K562 (cell line): ENCODE measurements around the gene GTPBP6.

Experiments used
- LEF1 ChIP-seq: fragments of 450-650 bp; IDR thresholded peaks from 2 replicates; pipeline ENCODE4 v1.6.1; 2016; ENCODE audit warnings: mild to moderate bottlenecking
- NR1H2 ChIP-seq: sonication (generic); formaldehyde crosslinking; IDR thresholded peaks from 2 replicates; pipeline ENCODE4 v1.4.0; 2020; ENCODE audit warnings: mild to moderate bottlenecking, missing genetic modification reagents
- TF ChIP-seq, protein P1 (sequence below), 3 experiments: IDR thresholded peaks in 2 of 3; conservative IDR thresholded peaks in 1 of 3; 2 replicates each; pipeline ENCODE4 v1.5.1; 2011 to 2012; ENCODE audit warnings: low read length in 3 of 3, mild to moderate bottlenecking in 3 of 3, control low read depth in 2 of 3, improper control_type of control experiment in 1 of 3, inconsistent platforms in 1 of 3, low read depth in 1 of 3, mixed read lengths in 1 of 3, moderate library complexity in 1 of 3; ENCODE audit not compliant: insufficient read depth in 2 of 3
- TF ChIP-seq, protein P2 (sequence below): fragments of 450-650 bp; formaldehyde crosslinking; IDR thresholded peaks from 2 replicates; pipeline ENCODE4 v1.4.0; 2022; ENCODE audit warnings: mild to moderate bottlenecking, moderate library complexity
- TF ChIP-seq, protein P3 (sequence below): fragments of 250-450 bp; sonication (Bioruptor Pico); IDR thresholded peaks from 2 replicates; pipeline ENCODE4 v1.8.0; 2021; ENCODE audit warnings: moderate library complexity, mild to moderate bottlenecking, inconsistent platforms
- TF ChIP-seq, protein P4 (sequence below): sonication (generic); formaldehyde crosslinking; IDR thresholded peaks from 2 replicates; pipeline ENCODE4 v1.8.1; 2022; ENCODE audit warnings: missing genetic modification reagents

DNA sequence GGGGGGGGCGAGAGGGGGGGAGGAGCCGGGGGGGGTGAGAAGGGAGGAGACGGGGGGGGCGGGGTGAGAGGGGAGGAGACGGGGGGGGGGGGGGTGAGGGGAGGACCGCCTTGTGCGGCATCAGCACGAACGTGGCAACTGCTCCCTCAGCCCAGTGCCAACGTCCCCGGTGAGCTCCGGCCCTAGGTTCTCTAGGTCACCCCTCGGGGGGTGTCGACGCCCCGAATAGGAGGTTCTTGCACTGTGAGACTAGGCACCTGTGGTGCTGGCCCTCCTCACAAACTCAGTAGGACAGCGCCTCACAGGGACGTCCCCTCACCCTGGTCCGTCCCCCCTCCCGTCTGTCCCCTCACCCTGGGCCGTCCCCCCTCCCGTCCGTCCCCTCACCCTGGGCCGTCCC is 21.5 kb upstream of the GTPBP6 start:
- TF ChIP-seq, protein P1, sequence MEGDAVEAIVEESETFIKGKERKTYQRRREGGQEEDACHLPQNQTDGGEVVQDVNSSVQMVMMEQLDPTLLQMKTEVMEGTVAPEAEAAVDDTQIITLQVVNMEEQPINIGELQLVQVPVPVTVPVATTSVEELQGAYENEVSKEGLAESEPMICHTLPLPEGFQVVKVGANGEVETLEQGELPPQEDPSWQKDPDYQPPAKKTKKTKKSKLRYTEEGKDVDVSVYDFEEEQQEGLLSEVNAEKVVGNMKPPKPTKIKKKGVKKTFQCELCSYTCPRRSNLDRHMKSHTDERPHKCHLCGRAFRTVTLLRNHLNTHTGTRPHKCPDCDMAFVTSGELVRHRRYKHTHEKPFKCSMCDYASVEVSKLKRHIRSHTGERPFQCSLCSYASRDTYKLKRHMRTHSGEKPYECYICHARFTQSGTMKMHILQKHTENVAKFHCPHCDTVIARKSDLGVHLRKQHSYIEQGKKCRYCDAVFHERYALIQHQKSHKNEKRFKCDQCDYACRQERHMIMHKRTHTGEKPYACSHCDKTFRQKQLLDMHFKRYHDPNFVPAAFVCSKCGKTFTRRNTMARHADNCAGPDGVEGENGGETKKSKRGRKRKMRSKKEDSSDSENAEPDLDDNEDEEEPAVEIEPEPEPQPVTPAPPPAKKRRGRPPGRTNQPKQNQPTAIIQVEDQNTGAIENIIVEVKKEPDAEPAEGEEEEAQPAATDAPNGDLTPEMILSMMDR (IDR thresholded peaks at IDR 0.05 in 2 of 3, conservative IDR thresholded peaks at IDR 0.05 in 1 of 3; ENCODE audit: insufficient read depth in 2 of 3, low read depth in 1 of 3, low read length in 3 of 3): no peak
- TF ChIP-seq, protein P2, sequence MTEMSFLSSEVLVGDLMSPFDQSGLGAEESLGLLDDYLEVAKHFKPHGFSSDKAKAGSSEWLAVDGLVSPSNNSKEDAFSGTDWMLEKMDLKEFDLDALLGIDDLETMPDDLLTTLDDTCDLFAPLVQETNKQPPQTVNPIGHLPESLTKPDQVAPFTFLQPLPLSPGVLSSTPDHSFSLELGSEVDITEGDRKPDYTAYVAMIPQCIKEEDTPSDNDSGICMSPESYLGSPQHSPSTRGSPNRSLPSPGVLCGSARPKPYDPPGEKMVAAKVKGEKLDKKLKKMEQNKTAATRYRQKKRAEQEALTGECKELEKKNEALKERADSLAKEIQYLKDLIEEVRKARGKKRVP (CRISPR knock-in tag): no peak
- TF ChIP-seq, protein P3, sequence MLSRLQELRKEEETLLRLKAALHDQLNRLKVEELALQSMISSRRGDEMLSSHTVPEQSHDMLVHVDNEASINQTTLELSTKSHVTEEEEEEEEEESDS (CRISPR knock-in tag): no peak
- TF ChIP-seq, protein P4, sequence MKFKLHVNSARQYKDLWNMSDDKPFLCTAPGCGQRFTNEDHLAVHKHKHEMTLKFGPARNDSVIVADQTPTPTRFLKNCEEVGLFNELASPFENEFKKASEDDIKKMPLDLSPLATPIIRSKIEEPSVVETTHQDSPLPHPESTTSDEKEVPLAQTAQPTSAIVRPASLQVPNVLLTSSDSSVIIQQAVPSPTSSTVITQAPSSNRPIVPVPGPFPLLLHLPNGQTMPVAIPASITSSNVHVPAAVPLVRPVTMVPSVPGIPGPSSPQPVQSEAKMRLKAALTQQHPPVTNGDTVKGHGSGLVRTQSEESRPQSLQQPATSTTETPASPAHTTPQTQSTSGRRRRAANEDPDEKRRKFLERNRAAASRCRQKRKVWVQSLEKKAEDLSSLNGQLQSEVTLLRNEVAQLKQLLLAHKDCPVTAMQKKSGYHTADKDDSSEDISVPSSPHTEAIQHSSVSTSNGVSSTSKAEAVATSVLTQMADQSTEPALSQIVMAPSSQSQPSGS (CRISPR knock-in tag): no peak
- TF ChIP-seq NR1H2 (CRISPR knock-in tag) (no peak), LEF1 (no peak)
